ENCODE measurements around the gene UBAP1.
"Not testable (repeated sequence)": the region's sequence is repeated elsewhere in the genome, so short reads cannot be mapped to it uniquely, and the experiment has no call there.

- not testable (repeated sequence) for TF ChIP-seq CTCF (conservative IDR thresholded peaks at IDR 0.05; ENCODE audit: low read depth, low read length); RAD21 (IDR thresholded peaks at IDR 0.05; ENCODE audit: low read length); POLR2A (IDR thresholded peaks at IDR 0.05; ENCODE audit: low read depth, low read length)
These were observed 35.6 kb downstream of the UBAP1 start for GRCh38 chr9:34214354-34215000.

Data from IMR-90 (cell line).